ENCODE data around the gene USP5.

USP5 gene

GRCh38 chr12:6826125-6826733 lies 25.7 kb upstream of the USP5 start:
- no peak for DNase-seq (ENCODE audit: low read depth)

- no peak for DNase-seq (ENCODE audit: low read depth)
These were observed 25.1 kb upstream of the USP5 start for GRCh38 chr12:6826734-6827436.

GRCh38 chr12:6827437-6827911 lies 24.5 kb upstream of the USP5 start:
- peak; percentile 60 for DNase-seq (ENCODE audit: low read depth)

DNA sequence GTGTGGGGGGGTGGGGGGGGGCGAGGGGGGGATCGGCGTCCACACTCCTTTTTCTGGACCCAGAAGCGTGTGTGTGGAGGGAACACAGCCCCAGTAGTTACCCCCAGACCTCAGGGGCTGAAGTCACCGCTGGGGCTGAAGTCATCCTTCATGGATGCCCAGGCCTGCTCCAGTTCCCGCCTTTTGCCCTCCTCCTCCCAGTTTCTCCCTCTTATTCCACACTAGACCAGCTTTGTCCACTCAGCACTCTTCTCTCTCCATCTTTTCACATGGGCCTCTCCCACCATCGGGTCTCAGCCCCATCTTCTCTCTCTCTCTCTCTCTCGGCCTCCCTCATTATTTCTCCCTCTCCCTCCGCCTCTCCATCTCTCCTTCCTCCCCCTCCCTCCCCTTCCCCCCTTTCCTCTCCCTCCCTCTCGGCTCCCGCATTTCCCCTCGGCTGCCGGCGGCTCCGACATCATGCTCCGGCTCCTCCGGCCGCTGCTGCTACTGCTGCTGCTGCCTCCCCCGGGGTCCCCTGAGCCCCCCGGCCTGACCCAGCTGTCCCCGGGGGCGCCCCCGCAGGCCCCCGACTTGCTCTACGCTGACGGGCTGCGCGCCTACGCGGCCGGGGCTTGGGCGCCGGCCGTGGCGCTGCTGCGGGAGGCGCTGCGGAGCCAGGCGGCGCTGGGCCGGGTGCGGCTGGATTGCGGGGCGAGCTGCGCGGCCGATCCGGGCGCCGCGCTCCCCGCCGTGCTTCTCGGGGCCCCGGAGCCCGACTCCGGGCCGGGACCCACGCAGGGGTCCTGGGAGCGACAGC lies 23.8 kb upstream of the USP5 start, which contains the start of gene P3H3:
P3H3 (plus strand) TSS at position 426 of the 799 bp plus-strand sequence; CDS start at position 460, 34 bp downstream.
- DNase-seq (ENCODE audit: low read depth), result no peak

DNA sequence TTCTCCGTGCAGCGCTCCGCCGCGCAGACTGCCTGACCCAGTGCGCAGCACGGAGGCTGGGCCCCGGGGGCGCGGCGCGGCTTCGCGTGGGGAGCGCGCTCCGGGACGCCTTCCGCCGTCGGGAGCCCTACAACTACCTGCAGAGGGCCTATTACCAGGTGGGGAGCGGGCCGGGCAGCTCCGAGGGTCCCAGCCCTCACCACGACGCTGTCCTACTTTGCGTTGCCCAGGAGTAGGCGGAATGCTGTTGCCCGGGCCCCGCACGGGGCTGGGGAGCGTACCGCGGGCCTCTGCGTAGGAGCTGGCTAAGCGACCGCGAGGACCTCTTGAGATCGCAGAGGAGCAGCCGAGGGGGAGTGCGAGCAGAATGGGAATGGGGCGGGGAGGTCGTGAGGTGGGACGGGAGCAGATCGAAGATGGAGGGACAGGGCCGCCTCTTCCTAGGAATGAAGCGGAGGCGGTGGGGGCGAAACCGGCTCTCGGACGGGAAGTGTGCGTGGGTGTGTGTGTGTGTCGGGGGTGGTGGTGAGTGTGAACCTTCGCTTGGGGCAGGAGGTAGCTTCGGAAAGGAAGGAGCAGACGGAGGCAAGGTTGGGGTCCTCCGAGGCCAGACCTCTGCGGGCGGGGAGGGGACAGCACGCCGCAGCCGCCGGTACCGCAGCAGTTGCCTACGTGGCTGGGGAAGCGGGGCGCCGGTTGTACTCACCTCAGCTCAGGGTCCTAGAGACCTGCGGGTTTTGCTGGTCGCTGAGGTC lies 23.0 kb upstream of the USP5 start:
- no peak for DNase-seq (ENCODE audit: low read depth)

- no peak for DNase-seq (ENCODE audit: low read depth)
These were observed 22.3 kb upstream of the USP5 start for GRCh38 chr12:6829536-6830220.

DNA sequence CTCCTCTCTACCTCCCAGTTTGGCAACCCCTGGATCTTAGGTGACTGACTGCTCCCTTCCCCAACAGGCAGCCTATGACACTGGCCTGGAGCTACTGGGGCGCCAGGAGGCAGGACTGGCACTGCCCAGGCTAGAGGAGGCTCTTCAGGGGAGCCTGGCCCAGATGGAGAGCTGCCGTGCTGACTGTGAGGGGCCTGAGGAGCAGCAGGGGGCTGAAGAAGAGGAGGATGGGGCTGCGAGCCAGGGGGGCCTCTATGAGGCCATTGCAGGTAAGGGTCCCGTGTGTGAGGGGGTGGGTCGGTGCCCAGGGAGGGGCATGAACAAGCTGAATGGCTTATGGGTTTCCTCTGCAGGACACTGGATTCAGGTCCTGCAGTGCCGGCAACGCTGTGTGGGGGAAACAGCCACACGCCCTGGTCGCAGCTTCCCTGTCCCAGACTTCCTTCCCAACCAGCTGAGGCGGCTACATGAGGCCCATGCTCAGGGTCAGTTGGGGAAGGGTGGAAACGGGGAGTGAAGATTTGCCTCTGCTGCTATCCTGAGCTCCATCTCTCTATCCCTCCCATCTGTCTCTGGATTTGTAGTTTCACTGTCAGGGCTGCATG lies 21.6 kb upstream of the USP5 start:
- no peak for DNase-seq (ENCODE audit: low read depth)

GRCh38 chr12:6830999-6831398 lies 21.0 kb upstream of the USP5 start:
- no peak for DNase-seq (ENCODE audit: low read depth)

DNA sequence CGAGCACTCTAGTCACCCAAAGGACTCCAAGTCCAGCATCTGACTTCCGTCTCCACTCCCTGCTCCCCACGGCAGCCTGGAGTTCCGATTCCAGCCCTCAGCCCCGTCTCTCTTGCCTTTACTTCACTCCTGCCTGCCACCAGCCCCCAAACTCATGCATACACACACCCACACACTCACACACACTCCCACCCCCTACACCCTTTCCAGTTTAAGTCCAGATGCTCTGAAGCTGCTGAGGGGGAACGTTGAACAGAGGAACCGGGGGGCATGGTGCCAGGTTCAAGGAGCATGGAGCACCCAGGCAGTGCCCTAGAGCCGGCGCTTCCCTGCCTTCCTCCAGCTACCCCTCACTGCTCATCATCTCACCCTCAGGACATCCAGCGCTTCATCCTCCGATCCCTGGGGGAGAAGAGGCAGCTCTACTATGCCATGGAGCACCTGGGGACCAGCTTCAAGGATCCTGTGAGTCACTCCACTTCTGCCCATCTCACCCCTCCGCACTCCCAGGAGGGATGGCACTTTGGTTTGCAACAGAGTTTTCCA lies 20.4 kb upstream of the USP5 start:
- no peak for DNase-seq (ENCODE audit: low read depth)

DNA sequence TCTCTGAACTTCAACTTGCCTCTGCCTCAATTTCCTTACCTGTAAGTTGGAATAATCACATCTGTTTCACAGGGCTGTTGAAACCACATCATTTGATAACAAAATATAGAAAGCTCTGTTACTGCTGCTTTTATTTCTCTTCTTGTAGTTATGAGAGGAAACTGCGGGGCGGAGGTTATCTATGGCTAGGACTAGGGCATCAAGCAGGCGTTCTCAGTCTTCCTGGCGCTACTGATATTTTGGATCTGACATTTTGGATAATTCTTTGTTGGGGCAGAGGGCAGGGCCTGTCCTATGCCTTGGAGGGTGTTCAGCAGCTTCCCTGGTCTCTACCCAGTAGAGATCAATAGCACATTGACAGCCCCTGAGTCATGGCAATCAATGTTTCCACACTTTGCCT lies 19.8 kb upstream of the USP5 start:
- no peak for DNase-seq (ENCODE audit: low read depth)

DNA sequence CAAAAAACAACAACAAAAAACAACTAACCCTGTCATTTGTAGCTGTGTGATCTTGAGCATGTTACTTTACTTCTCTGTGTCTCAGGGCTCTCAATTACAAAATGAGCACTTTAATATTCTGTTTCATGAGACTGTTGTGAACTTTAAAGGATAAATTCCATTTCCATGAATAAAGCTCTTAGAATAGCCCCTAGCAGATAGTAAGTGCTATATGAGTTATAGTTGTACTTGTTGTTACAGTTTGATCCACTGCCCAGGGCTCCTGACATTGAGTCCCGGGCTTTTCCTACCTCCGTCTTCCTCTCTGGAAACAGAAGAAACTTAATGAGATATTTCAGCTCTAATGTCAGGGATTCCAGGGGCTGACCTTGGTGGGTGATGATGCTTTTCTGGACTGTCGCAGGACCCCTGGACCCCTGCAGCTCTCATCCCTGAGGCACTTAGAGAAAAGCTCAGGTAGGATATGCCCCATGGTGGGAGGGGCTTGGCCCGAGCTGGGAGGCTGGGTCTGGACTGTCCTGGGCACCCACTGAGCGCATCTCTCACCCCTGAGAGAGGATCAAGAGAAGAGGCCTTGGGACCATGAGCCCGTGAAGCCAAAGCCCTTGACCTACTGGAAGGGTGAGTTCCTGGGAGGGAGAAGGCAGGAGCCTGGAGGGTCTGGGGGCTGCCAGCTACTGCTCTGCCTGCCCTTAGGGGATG lies 18.6 kb upstream of the USP5 start:
- no peak for DNase-seq (ENCODE audit: low read depth)

- DNase-seq (ENCODE audit: low read depth), result no peak
These were observed 17.7 kb upstream of the USP5 start for GRCh38 chr12:6834254-6834653.

GRCh38 chr12:6834873-6835272 lies 17.1 kb upstream of the USP5 start:
- no peak for DNase-seq (ENCODE audit: low read depth)

DNA sequence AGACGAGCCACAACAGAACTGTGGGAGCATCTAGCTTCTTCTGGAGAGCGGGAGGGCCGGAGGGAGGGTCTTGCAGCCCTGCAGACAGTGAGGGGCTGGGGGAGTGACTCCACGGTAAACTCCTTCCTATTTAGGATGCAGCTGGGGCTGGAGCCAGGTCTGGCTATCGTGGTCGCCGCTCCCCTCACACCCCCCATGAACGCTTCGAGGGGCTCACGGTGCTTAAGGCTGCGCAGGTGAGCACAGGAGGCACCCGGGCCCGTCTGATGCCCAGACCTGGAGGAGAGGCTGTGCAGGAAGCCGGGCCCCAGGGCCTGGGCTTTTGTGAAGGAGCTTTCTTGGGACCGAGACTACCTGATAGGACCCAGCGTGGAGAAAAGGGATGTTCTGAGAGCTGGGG lies 15.1 kb upstream of the USP5 start:
- no peak for DNase-seq (ENCODE audit: low read depth)

DNA sequence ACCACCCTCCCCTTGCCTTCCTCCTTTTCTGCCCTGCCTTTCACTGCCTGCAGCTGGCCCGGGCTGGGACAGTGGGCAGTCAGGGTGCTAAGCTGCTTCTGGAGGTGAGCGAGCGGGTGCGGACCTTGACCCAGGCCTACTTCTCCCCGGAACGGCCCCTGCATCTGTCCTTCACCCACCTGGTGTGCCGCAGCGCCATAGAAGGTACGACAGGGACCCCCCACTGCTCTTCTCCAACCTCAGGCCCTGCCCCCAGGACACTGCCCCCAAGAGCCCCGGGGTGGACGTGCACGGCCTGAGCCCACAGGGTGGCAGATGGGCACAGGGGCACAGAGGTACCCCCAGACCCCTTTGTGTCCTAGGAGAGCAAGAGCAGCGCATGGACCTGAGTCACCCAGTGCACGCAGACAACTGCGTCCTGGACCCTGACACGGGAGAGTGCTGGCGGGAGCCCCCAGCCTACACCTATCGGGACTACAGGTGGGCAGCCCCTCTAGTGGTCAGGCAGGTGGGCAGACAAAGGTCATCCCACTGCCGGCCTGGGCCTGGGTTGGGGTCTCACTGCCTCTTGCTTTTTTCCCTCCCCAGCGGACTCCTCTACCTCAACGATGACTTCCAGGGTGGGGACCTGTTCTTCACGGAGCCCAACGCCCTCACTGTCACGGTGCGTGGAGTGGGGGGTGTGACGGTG lies 14.4 kb upstream of the USP5 start:
- DNase-seq (ENCODE audit: low read depth), result no peak

DNA sequence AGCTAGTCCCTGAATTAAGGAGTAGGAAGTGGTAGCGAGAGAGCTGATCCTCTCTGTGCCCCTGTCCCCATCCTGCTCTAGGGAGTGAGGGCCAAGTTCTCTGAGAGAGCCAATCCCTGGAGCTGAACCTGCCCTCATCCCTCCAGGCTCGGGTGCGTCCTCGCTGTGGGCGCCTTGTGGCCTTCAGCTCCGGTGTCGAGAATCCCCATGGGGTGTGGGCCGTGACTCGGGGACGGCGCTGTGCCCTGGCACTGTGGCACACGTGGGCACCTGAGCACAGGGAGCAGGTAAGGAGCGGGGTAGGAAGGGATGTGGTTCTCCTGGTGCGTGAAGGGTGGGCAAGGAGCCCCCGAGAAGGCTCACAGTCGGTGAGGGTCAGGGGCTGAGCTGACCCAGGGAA lies 13.1 kb upstream of the USP5 start:
- DNase-seq (ENCODE audit: low read depth), result no peak

DNA sequence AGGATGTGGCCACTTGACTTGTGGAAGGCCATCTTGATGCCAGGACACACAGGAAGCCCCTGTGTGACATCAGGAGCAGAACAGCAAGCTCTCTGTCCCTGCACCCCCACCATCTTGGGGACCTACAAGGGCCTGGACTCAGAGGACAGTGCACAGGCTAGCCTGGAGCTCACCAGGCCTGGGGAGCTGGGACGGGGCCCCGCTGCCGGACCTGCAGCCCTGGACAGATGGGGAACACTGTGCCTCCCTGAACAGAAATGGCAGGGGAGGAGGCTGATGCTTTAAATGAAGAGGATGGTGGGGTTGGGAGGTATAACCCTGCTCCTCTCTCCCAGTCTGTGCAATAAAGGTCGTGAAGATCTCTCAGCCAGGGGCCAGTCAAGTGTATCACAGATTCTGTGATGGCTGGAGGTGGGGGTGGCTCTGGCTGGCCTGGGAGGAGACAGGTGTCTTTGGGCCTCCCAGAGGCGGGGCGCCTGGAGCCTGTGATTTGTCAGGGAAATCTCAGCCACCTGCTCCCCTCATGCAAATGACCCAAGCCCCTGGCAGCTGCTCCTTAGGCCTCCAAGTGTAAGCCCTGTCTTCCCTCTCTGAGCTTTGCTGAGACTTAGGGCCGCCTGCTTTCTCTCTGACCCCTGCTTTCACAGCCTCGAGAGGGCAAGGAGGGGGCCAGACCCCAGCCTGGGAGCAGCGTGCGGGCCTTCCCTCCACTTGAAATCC lies 12.3 kb upstream of the USP5 start:
- no peak for DNase-seq (ENCODE audit: low read depth)

- no peak for DNase-seq (ENCODE audit: low read depth)
These were observed 11.6 kb upstream of the USP5 start for GRCh38 chr12:6840330-6840729.

All from HS-5 (cell line).